B cell (primary cell): ENCODE results near the gene SLC6A2. TPM values are rescaled to one million over a fixed set of nuclear protein-coding genes. Genes with fewer than 3 reads are reported as not detected.

Experiments used
- ATAC-seq: fragments of 200-7000 bp; cut with Tn5 transposase; one replicate; pipeline ENCODE4 v1.10.0; 2021; ENCODE audit warnings: low read depth, mild to moderate bottlenecking, moderate number of reproducible peaks, moderate library complexity
- CTCF ChIA-PET: fragments of 350-600 bp; sonication (Branson Sonifier 250); formaldehyde crosslinking; loops from one replicate; lab custom pipeline; 2021; ENCODE audit warnings: antibody characterized with exemption, inconsistent platforms; lab: Charles Lee
- POLR2A ChIA-PET: fragments of 350-600 bp; sonication (Branson Sonifier 250); formaldehyde crosslinking; loops from one replicate; lab custom pipeline; 2021; ENCODE audit warnings: antibody characterized with exemption; lab: Charles Lee
- DNase-seq: peaks from one replicate; pipeline ENCODE4 v3.0.0; 2013
- H2AFZ ChIP-seq: 2 replicates; pipeline ENCODE4 v1.6.1; 2012; ENCODE audit warnings: mild to moderate bottlenecking, low read depth, low read length; ENCODE audit not compliant: insufficient read depth, poor library complexity, severe bottlenecking
- H3K27ac ChIP-seq, 2 donors: 1 replicate in 1 of 2; 2 replicates in 1 of 2; pipeline ENCODE4 v1.5.1; 2012 to 2013; ENCODE audit warnings: low read length in 2 of 2, mild to moderate bottlenecking in 2 of 2, moderate library complexity in 1 of 2
- H3K27me3 ChIP-seq, 4 experiments: fragments of 200-600 bp in 1 of 4; sonication (generic) in 1 of 4; replicated peaks in 1 of 4; 1 replicate in 2 of 4; 2 replicates in 2 of 4; pipeline versions ENCODE4 v1.6.1 to v1.7.0; 2013 to 2016; ENCODE audit warnings: low read length in 3 of 4, mild to moderate bottlenecking in 2 of 4, mixed read lengths in 1 of 4, moderate library complexity in 1 of 4; ENCODE audit not compliant: insufficient read depth in 4 of 4, control insufficient read depth in 3 of 4; ENCODE audit errors: control extremely low read depth in 1 of 4
- H3K36me3 ChIP-seq, 2 experiments: replicated peaks in 1 of 2; 1 replicate in 1 of 2; 2 replicates in 1 of 2; pipeline versions ENCODE4 v1.6.1 to v1.7.1; 2013; ENCODE audit warnings: low read length in 1 of 2; ENCODE audit not compliant: insufficient read depth in 2 of 2, control insufficient read depth in 1 of 2; ENCODE audit errors: control extremely low read depth in 1 of 2, extremely low read depth in 1 of 2
- H3K4me1 ChIP-seq, 2 donors: fragments of 200-600 bp in 1 of 2; sonication (generic) in 1 of 2; 1 replicate in 1 of 2; 2 replicates in 1 of 2; pipeline versions ENCODE4 v1.5.1 to v1.6.1; 2013 to 2017; ENCODE audit warnings: low read length in 2 of 2; ENCODE audit not compliant: control insufficient read depth in 2 of 2, insufficient read depth in 2 of 2
- H3K4me2 ChIP-seq: replicated peaks from 2 replicates; pipeline ENCODE3; 2012; ENCODE audit warnings: mild to moderate bottlenecking, low read depth, low read length; ENCODE audit not compliant: poor library complexity, severe bottlenecking
- H3K4me3 ChIP-seq, 5 experiments: fragments of 200-600 bp in 1 of 5; sonication (generic) in 1 of 5; 1 replicate in 3 of 5; 2 replicates in 2 of 5; pipeline versions ENCODE4 v1.5.1 to v1.7.0; 2011 to 2016; ENCODE audit warnings: low read length in 4 of 5, mild to moderate bottlenecking in 4 of 5, low read depth in 2 of 5, control low read depth in 1 of 5, moderate library complexity in 1 of 5; ENCODE audit not compliant: insufficient read depth in 1 of 5; ENCODE audit errors: control extremely low read depth in 1 of 5, extremely low read depth in 1 of 5
- H3K79me2 ChIP-seq: fragments of 200-600 bp; sonication (generic); one replicate; pipeline ENCODE4 v1.6.0; 2016; ENCODE audit warnings: low read length; ENCODE audit not compliant: control insufficient read depth, insufficient read depth
- H3K9ac ChIP-seq: fragments of 200-600 bp; sonication (generic); 2 replicates; pipeline ENCODE4 v1.6.1; 2017; ENCODE audit warnings: mild to moderate bottlenecking, low read length, moderate library complexity
- H3K9me3 ChIP-seq, 3 donors: one replicate each; pipeline versions ENCODE4 v1.6.1 to v1.7.1; 2013; ENCODE audit warnings: low read length in 2 of 3; ENCODE audit not compliant: control insufficient read depth in 2 of 3, insufficient read depth in 1 of 3; ENCODE audit errors: control extremely low read depth in 1 of 3
- H4K20me1 ChIP-seq: 2 replicates; pipeline ENCODE4 v1.6.0; 2012; ENCODE audit warnings: mild to moderate bottlenecking, low read length; ENCODE audit not compliant: insufficient read depth, control insufficient read depth, poor library complexity, severe bottlenecking
- H3K27ac Mint-ChIP-seq: one replicate; pipeline ENCODE4 v1.8.0; 2021; ENCODE audit warnings: mixed read lengths
- H3K27me3 Mint-ChIP-seq: one replicate; pipeline ENCODE4 v1.8.0; 2021; ENCODE audit warnings: mixed read lengths
- H3K4me1 Mint-ChIP-seq: one replicate; pipeline ENCODE4 v1.8.0; 2021; ENCODE audit warnings: mixed read lengths
- H3K4me3 Mint-ChIP-seq: one replicate; pipeline ENCODE4 v1.8.0; 2021; ENCODE audit warnings: mixed read lengths
- H3K9me3 Mint-ChIP-seq: one replicate; pipeline ENCODE4 v1.8.0; 2022; ENCODE audit warnings: mixed read lengths; ENCODE audit not compliant: insufficient read depth
- CTCF ChIP-seq: fragments of 200-600 bp; IDR thresholded peaks from one replicate; pipeline ENCODE4 v1.8.0; 2022; ENCODE audit warnings: antibody characterized with exemption, mild to moderate bottlenecking
- EZH2 ChIP-seq: IDR thresholded peaks from 2 replicates; pipeline ENCODE4 v1.6.1; 2012; ENCODE audit warnings: borderline replicate concordance, low read depth, mild to moderate bottlenecking, moderate library complexity, low read length; ENCODE audit not compliant: insufficient read depth, poor library complexity, severe bottlenecking
- WGBS: methylation state at CpG from one replicate; pipeline ENCODE4 v1.1.5; 2013; ENCODE audit warnings: missing lambda C conversion rate; ENCODE audit not compliant: insufficient coverage; 5-methylcytosine and 5-hydroxymethylcytosine counted together
- intact Hi-C: fragments of 100-400 bp; cut with micrococcal nuclease; formaldehyde crosslinking; loops from one replicate; pipeline ENCODE4 v1.10.0; 2022
- polyA plus RNA-seq: library from polyadenylated mRNA; depleted of rRNA; stranded (reverse); fragments of >200 nt; gene quantifications from 2 replicates; pipeline ENCODE4 v1.2.3, GENCODE V29; 2012
- total RNA-seq, 2 donors: library from RNA; stranded (reverse); fragments of 120-200 nt in 1 of 2; gene quantifications; 1 replicate in 1 of 2; 2 replicates in 1 of 2; pipeline versions ENCODE4 v1.2.3 to v1.2.4, GENCODE V29; 2013 to 2022

The SLC6A2 gene
- total and polyA plus RNA-seq, 2 donors (not counting 1 experiment from before 2014, with no cell fraction given): not detected

GRCh38 chr16:55734665-55735064 is 78.9 kb downstream of the SLC6A2 start:
- H4K20me1 ChIP-seq: no peaks in the 10 kb centered on the region
- ChIA-PET CTCF (no interaction called here), POLR2A (no interaction called here)
- no peak overlapping the region for H3K4me2 ChIP-seq
- H2AFZ ChIP-seq: no peak overlapping the region
- H3K27ac ChIP-seq: no peak overlapping the region
- 80% methylated on average over 1 of the region's 2 CpGs for WGBS
- DNase-seq (no peak), ATAC-seq (no peak)
- no peak for TF ChIP-seq EZH2
- TF ChIP-seq CTCF: no peak
- H3K79me2 ChIP-seq: no peaks in the 10 kb centered on the region
- H3K9me3 Mint-ChIP-seq: no peaks in the 10 kb centered on the region
- H3K36me3 ChIP-seq: no peaks in the 10 kb centered on the region
- H3K4me3 Mint-ChIP-seq: no peak overlapping the region
- intact Hi-C loops: no loop called here
- no peak overlapping the region for H3K4me3 ChIP-seq
- H3K4me1 Mint-ChIP-seq: no peaks in the 10 kb centered on the region
- H3K27ac Mint-ChIP-seq: no peak overlapping the region
- no peaks in the 10 kb centered on the region for H3K27me3 ChIP-seq
- H3K9me3 ChIP-seq: no peaks in the 10 kb centered on the region
- no peak overlapping the region for H3K9ac ChIP-seq
- H3K4me1 ChIP-seq: no peaks in the 10 kb centered on the region
- peaks cover 17% of the 10 kb centered on the region for H3K27me3 Mint-ChIP-seq

GRCh38 chr16:55735120-55735781 is 79.5 kb downstream of the SLC6A2 start:
- ChIA-PET POLR2A (no interaction called here), CTCF (no interaction called here)
- Histone ChIP-seq H4K20me1 (no peaks in the 10 kb centered on the region), H3K79me2 (no peaks in the 10 kb centered on the region), H3K4me2 (no peak overlapping the region), H3K27me3 (no peaks in the 10 kb centered on the region), H3K27ac (no peak overlapping the region), H3K4me1 (no peaks in the 10 kb centered on the region), H3K9me3 (no peaks in the 10 kb centered on the region), H3K9ac (no peak overlapping the region), H3K4me3 (no peak overlapping the region), H3K36me3 (no peaks in the 10 kb centered on the region), H2AFZ (no peak overlapping the region)
- DNase-seq (no peak), ATAC-seq (no peak)
- no peak overlapping the region for H3K27ac Mint-ChIP-seq
- TF ChIP-seq EZH2 (no peak), CTCF (no peak)
- H3K4me3 Mint-ChIP-seq: no peak overlapping the region
- H3K4me1 Mint-ChIP-seq: no peaks in the 10 kb centered on the region
- WGBS: 83% methylated on average over 1 of the region's 4 CpGs
- no peaks in the 10 kb centered on the region for H3K9me3 Mint-ChIP-seq
- peaks cover 14% of the 10 kb centered on the region for H3K27me3 Mint-ChIP-seq
- intact Hi-C loops: no loop called here
